ENCODE data around the gene NEU2.

The NEU2 gene

GRCh38 chr2:233081232-233081730 lies 48.8 kb downstream of the NEU2 start:
- DNase-seq: no peak

- DNase-seq: no peak
Observed at GRCh38 chr2:233081731-233082221, 49.3 kb downstream of the NEU2 start.

GRCh38 chr2:233082222-233082930 lies 49.9 kb downstream of the NEU2 start:
- DNase-seq: no peak

GRCh38 chr2:233082931-233083755 lies 50.7 kb downstream of the NEU2 start:
- no peak for DNase-seq

- DNase-seq: no peak
Observed at GRCh38 chr2:233083782-233084181, 51.3 kb downstream of the NEU2 start.

- no peak for DNase-seq
Observed at GRCh38 chr2:233084488-233084887, 52.0 kb downstream of the NEU2 start.
